GM19099 (cell line): ENCODE results near the gene PDS5A.

Source experiments
- POLR2A ChIP-seq: IDR thresholded peaks from 3 replicates; pipeline ENCODE4 v1.6.1; 2011; ENCODE audit warnings: low read depth; ENCODE audit not compliant: insufficient read length; ENCODE audit errors: extremely low read depth

Gene PDS5A

GRCh38 chr4:39977489-39978377 is at the start of gene PDS5A:
PDS5A (minus strand) TSS chr4:39977911; CDS start chr4:39976577, 1,334 bp downstream.
- TF ChIP-seq POLR2A, result peak; percentile 90

GRCh38 chr4:40020221-40020620 is 42.5 kb upstream of the PDS5A start:
- TF ChIP-seq POLR2A, result no peak

DNA sequence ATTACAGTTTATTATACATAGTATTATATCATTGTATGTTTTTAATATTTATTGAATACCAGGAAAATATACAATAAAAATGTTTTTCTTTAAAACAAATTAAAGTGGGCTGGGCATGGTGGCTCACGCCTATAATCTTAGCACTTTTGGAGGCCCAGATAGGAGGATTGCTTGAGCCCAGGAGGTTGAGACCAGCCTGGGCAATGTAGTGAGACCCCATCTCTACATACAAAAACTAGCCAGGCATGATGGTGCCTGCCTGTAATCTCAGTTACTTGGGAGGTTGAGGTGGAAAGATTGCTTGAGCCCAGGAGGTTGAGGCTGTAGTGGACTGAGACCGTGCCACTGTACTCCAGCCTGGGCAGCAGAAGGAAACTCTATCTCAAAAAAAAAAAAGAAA is 38.3 kb upstream of the PDS5A start:
- TF ChIP-seq POLR2A, result no peak

- no peak for TF ChIP-seq POLR2A
Measured at GRCh38 chr4:40003986-40004385, 26.3 kb upstream of the PDS5A start.

- TF ChIP-seq POLR2A, result no peak
Measured at GRCh38 chr4:40000711-40001110, 23.0 kb upstream of the PDS5A start.

GRCh38 chr4:39998659-39999345 is 21.1 kb upstream of the PDS5A start:
- TF ChIP-seq POLR2A, result no peak

DNA sequence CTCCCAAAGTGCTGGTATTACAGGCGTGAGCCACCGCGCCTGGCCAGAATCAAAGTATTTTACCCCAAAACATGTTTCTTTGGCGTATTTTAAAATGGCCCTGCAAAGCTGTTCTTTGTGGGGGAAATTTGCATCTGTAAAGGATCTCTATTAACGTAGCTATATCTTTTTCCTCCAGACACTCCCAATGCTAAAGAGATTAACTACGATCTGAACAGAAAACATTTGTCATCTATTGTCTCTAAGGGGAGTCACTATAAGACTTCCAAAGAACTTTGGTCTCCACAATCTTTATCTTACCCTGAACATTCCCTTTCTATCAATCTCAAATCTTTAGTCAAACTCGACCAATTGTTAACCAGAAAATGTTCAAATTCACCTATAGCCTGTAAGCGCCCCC is 19.1 kb upstream of the PDS5A start:
- TF ChIP-seq POLR2A, result no peak

DNA sequence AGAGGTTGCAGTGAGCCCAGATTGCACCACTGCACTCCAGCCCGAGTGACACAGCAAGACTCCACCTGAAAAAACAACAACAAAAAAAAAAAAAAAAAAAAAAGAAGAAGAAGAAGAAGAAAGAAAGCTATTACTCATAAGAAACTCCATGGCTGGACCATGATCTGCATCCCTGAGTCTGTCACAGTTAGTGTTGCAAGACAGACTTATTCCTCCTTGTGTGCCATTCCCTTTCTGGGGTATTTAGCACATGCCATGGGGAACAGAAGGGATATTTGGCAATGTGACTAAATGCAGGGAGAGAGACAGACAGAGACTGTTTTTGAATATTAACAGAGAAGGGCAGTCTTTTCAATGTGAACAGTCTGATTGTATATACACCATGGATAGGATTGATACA is 16.7 kb upstream of the PDS5A start:
- TF ChIP-seq POLR2A, result no peak

DNA sequence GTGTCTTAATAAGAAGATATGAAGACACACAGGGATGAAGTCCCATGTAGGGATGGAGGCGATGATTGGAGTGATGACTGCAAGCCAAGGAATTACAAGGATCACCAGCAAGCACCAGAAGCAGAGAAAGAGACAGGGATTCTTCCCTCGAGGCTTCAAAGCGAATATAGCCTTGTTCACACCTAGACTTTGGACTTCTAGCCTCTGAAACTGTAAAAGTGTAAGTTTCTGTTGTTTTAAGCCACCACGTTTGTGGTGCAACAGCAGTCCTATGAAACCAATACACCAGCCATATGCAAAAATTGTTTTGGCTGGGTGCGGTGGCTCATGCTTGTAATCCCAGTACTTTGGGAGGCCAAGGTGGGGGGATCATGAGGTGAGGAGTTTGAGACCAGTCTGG is 9.8 kb upstream of the PDS5A start:
- no peak for TF ChIP-seq POLR2A

GRCh38 chr4:39978904-39979303 is 1.2 kb upstream of the PDS5A start:
- no peak for TF ChIP-seq POLR2A

GRCh38 chr4:39978378-39978775 is 666 bp upstream of the PDS5A start:
- TF ChIP-seq POLR2A, result no peak

DNA sequence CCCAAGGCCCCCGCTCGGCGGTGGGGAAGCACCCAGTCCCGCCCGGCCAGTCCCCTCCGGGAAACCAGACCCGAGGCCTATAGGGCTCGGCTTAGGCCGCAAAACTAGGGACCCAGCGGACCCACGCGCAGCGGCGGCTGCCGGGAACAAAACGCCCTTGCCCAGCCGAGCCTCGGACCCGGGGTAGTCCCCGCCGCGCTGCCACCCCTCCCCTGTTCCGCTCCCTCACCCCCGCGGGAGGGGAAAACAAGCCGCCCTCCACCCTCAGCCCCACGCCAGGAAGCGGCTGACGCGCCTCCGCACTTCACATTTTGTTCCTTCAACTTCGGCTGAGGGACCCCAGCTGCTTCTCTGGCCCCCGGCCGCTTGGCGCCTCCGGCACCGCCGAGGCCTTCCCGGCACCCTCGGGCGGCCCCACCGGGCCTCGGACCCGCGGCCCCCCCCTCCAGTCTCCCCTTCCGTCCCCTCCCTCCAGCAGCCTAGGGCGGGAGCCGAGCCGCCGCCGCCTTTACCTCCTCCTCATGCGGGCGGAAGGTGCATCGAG is 694 bp downstream of the PDS5A start:
- TF ChIP-seq POLR2A, result no peak

DNA sequence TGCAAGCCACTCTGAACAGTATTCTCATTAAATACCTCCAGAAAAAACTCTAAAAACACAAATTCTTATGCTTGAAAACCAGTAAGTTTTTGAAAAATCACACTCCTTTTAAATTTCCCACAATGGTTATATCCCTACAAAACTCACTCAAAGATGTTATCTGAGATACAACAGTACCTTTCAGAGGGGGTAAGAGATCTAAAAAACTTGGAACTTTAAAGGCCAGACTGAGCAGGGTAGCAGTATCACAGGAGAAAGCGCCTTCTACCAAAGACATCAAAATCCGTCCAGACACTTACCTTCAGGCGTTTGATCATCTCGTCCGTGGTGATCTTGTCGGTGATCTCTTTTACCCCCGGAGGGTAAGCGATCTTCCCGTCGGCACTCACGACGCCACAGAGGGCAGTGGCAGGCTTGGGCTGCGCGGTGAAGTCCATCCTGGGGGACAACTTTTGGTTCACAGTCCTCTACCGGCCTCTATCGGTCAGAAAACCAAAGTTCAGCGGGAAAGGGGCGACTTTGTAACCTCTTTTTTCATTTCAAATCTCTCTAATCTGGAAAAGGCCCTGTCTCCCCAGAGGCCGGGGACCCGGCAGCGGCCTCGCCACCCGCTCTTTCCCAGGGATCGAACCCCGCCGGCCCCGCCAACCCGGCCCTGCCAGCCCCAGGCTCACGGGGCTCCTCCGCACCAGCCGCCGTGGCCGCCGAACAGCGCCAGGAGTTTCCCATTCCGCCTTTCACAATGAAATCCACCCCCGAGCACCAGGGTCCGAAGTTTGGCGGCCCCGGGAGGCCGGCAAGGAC is 1.4 kb downstream of the PDS5A start:
- TF ChIP-seq POLR2A, result no peak

DNA sequence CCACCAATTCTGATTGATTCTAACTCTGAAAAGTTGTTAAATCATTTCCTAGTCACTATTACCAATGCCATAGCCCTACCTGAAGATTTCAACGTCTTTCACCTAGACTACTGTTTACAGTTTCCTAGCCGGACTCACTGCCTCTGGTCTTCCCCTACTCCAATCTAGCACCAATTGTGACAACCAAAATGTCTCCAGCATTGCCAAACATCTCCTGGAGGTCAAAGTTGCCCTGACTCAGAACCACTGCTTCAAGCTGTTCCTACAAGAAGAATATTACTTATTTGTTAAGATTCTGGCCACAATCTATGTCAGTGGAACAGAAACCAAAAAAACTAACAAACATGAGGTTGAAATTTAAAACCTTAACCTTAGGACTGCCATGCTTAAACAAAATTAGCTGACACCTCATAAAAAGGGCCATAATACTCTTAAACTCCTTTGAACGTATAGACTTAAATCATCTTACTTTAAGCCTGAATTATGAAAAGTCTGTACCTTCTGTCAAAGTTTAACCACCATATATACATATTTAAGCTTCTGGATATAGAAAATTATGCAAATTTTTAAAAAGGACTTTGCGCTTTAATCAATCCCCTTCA is 2.1 kb downstream of the PDS5A start:
- no peak for TF ChIP-seq POLR2A
